Cardiac septum (tissue), 1 donor: Measurements from ENCODE around the gene MYOCOS. TPM values are rescaled to one million over a fixed set of nuclear protein-coding genes. Genes with fewer than 3 reads are reported as not detected.
"Not testable (repeated sequence)": the region's sequence is repeated elsewhere in the genome, so short reads cannot be mapped to it uniquely, and the experiment has no call there.

Experiments
- DNase-seq: peaks from one replicate; pipeline ENCODE4 v3.0.0-alpha.2; 2020; ENCODE audit warnings: low spot score
- intact Hi-C: fragments of 100-400 bp; cut with DNase I; formaldehyde crosslinking; loops from one replicate; pipeline ENCODE4 v1.14.0; 2022
- long read RNA-seq: library from polyadenylated mRNA; unstranded; transcript quantifications from one replicate; pipeline ENCODE4 v2.0.0, GENCODE V29; 2021
- total RNA-seq: library from RNA; stranded (reverse); fragmentation: NEBNext Ultra II Directional; extraction: Animal tissue kit (Norgen Biotek cat#: 25700); gene quantifications from one replicate; pipeline ENCODE4 v1.2.1, GENCODE V29; 2021
- donor health status: DM: no; HTN: no; CAD: no.

MYOCOS gene, protein sequence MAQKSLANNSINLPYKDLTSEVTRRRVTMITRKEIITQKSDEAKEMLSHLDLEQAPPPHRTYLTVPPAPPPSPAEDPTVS
- total RNA-seq: not detected
- long read RNA-seq: 0 reads

DNA sequence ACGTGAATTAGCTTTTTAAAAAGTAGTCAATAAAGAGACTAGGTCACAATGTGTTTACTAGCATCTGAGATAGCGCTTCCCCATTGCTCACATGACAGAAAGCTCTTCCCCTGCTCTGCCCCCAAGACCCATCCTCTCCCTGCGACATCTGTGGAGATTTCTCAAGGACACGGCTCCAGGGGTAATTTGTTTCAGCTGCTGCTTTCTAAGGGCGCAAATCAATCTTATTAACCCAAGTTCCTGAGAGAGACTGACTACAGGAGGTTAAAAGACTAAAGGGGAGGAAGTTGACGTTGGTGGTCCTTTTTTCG is at the start of gene MYOCOS:
Gene MYOCOS (plus strand): TSS at position 92 of the 311 bp plus-strand sequence. CDS start 1,641 bp downstream, outside the sequence.
- intact Hi-C loops: no loop called here
- DNase-seq: no peak

DNA sequence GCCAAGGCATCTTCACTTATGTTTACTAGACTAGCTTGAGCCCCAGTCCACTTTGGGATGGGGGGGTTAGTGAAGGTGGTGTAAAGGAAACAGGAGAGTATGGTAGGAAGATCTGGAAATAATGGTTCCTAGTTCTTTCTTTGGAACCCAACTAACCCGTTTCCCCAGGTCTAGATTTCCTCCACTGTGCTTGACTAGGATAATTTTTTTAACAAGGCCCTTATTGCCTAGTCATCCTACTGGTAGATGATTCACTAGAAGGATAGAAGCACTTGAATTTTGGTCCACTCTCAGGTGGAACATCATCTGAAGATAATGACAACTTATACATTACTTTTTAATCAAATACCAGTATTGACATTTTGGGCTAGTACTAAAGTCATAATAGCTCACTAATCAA is 45.9 kb upstream of the MYOCOS start:
- no peak for DNase-seq
- intact Hi-C loops: no loop called here

DNA sequence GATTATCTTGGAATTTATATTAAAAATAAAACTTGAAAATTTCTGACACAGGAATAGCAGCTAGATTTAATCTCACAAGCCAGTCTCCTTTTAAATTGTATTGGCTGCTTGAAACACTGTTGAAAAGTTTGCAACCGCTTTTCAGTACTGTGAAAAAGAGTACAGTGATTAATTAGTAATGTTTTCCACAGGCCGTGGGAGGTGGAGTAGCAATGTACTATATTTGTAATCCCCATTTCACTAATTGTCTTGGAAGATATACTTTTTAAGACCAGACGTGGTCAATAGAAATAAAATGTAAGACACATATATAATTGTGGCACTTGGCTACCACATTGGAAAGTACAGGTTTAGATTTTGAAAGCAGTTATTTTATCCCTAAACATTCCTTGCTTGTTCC is 40.8 kb upstream of the MYOCOS start:
- DNase-seq: no peak
- intact Hi-C loops: no loop called here

DNA sequence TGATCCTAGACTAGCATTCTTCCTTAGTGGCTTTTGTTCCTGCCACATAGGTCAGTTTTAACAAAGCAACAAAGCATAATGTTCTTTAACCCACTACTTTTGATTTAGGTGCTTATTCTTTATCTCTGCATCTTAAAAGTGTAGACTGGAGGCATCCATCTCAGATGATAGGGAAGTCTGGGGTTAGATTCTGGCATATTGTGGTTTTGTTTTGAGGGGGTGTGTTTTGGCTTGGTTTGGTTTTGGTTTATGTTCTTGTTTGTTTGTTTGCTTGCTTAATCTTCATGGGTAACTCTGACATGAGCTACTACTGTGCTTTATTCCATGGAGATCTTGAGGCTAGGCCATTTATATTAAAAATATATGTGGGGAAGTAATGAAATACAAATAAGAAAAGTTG is 40.3 kb upstream of the MYOCOS start:
- intact Hi-C loops: no loop called here

DNA sequence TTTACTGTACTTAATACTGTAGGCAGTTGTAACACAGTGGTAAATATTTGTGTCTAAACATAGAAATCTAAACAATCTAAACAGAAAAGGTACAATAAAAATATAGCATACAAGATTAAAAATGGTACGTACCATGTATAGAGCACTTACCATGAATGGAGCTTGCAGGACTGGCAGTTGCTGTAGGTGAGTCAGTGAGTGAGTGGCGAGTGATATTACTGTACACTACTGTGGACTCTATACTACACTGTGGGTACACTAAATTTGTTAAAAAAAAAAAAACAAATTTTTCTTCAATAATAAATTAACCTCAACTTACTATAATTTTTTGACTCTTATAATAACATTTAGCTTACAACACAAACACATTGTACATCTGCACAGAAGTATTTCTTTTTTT is 39.5 kb upstream of the MYOCOS start:
- intact Hi-C loops: no loop called here
- no peak for DNase-seq

More for the DNA sequence above, 40.3 kb upstream of the MYOCOS start:
- DNase-seq: no peak

DNA sequence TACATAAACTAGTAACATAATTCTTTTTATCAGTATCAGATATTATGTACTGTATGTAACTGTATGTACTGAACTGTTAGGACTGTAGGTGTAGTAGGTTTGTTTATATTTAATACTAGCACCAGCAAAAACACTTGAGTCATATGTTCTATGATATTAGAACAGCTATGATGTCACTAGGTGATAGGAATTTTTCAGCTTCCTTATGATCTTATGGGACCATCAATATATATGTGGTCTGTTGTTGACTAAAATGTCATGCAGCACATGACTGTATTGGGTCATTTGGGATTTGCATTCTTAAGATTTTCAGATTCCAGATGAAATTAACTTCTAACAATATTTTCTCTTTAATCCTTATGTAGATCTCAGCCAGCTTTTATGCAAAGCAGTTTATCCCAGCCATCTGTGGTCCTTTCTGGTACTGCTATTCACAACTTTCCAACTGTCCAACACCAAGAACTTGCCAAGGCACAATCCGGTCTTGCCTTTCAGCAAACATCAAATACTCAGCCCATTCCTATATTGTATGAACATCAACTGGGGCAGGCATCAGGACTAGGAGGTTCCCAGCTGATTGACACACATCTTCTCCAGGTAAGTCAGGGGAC is 38.3 kb upstream of the MYOCOS start:
- no peak for DNase-seq
- intact Hi-C loops: no loop called here

DNA sequence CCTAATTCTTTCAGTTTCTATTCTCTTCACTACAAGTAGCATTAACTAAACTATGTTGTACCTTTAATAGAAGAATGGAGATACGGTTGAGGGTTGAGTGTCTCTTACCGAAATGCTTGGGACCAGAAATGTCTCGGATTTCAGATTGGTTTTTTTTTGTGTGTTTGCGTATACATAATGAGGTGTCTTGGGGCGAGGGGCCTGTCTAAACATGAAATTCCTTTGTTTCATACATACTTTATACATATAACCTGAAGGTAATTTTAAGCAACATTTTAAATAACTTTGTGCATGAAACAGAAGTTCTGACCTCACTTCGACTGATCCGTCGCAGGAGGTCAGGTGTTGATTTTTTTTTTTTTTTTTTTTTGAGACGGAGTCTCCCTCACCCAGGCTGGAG is 36.3 kb upstream of the MYOCOS start:
- intact Hi-C loops: no loop called here
- DNase-seq: no peak

DNA sequence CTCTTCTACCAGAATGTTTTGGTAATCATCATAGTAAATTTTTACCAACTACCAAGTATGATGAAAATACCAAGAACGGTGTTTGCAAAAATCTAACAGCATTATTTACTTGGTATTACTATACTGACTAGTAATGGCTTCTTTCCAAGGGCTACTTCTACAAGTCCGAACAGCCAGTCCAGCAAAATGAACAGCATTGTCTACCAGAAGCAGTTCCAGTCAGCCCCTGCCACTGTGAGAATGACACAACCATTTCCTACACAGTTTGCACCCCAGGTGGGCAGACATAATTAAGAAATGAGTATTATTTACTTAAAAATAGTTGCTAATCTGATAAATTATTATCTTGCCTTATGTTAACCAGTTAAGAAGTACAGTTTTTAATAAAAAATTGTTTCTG is 33.8 kb upstream of the MYOCOS start:
- DNase-seq: no peak
- intact Hi-C loops: no loop called here

DNA sequence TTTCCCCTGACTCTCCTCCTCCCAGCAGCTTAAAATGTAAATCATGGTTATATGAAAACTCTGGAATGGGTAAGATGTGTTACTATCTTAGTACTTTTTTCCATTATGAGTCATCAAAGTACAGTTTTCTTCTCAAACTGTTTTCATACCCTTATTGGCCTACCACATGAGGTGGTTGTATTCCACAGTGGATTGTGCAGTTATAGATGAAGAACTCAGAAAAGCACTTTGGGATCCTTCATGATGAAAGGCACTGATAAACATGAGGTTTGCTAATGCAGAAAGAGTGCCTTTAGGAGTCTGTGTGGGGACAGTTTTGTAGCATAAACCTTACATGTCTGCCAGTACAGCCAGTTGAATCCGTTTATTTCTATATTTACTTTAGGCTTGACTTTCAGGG is 32.0 kb upstream of the MYOCOS start:
- DNase-seq: no peak
- intact Hi-C loops: no loop called here

DNA sequence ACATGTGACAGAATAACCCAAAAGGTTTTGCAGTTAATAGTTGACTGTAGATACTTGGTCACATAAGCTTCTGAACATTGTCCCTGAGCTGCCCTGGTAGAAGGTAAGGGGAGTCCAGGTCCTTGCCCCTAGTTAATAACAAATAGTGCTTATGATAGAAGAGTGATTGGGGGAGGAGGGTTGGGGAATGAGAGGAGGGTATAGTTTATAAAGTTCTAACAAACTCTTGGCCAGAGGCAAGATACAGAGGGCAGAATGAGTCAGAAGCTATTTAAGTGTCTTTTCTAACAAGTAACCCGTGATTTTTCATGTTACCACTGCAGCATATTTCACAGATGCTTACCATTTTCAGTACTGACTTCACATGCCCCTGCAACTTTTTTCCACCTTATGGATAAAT is 26.7 kb upstream of the MYOCOS start:
- no peak for DNase-seq
- intact Hi-C loops: no loop called here

DNA sequence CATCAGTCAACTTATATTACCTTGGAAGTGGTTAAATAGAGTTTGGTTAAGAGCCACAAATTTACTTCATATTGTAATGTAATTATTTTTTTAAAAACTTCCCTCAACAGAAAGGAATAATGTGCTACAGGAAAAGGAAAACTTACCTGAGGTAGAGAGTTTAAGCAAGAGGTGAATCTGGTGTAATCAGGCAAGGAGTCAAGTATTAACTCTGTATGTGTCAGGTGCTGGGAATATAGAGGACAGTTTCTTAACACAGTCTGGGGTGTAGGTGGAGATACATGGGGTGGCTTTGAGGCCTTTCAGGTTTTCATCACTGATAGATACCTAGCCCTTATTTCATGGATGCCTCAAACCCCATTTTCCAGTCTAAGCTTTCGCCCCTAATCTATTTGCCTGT is 25.9 kb upstream of the MYOCOS start:
- no peak for DNase-seq
- intact Hi-C loops: no loop called here

DNA sequence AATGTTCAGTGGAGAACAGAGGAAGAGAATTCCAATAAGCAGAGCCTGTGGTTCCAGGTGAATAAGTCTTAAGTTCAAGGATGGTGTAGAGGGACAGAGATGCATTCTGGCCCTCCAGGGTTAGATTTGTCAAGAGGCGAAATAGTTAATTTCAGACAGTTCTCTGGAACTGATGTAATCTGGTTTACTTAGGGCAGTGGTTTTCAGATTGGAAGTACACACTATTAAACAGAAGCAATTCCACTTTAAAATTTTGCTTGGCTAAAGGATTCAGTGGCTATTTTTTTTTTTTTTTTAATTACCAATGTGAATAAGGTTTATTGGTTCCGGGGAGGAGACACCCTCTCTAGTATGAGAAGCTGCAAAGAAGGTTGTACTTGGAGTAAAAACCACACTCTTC is 25.3 kb upstream of the MYOCOS start:
- intact Hi-C loops: no loop called here
- no peak for DNase-seq

DNA sequence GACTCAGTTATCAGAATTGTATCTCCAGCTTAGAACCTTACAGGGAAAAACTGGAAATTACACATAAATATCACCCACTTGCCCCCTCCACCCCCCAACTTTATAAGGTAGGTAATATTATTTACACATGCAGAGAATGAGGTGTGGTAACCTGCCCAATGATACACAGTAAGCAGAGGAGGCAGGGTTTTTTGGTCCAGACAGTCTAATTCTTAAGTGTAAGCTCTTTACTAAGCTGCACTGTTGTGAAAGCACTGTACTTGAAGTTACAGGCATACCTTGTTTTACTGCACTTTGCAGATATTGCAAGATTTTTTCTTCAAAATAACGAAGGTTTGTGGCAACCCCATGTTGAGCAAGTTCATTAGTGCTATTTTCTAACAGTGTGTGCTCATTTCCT is 24.8 kb upstream of the MYOCOS start:
- intact Hi-C loops: no loop called here
- DNase-seq: no peak

DNA sequence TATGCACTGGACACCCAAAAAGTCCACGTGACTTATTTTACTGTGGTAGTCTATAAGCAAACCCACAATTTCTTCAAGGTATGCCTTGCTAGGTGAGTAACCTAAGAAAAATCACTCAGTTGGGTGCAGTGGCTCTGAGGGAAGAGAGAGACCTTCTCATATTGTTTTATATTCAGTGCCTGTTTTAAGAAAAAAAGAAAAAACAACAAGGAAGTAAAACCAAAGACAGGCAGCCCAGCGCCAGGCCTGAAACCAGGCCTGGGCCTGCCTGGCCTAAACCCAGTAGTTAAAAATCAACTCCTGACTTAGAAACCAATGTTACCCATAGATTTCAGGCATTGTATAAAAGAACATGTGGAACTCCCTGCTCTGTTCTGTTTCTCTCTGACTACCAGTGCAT is 21.7 kb upstream of the MYOCOS start:
- intact Hi-C loops, DNase-seq: not testable (repeated sequence)

DNA sequence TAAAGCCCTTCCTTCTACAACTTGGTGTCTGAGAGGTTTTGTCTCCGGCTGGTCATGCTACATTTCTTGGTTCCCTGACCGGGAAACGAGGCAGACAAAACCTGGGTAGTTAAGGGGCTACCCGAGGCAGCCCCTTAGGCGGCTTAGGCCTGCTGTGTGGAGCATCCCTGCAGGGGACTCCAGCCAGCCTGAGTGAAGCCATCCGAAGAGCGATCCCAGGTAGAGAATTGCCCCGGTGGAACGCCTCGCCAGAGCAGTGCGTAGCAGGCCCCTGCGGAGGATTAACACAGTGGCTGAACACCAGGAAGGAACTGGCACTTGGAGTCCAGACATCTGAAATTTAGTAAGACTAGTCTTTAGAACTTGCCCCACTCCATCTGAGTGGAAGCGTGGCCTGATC is 21.2 kb upstream of the MYOCOS start:
- DNase-seq: no peak
- intact Hi-C loops: no loop called here

DNA sequence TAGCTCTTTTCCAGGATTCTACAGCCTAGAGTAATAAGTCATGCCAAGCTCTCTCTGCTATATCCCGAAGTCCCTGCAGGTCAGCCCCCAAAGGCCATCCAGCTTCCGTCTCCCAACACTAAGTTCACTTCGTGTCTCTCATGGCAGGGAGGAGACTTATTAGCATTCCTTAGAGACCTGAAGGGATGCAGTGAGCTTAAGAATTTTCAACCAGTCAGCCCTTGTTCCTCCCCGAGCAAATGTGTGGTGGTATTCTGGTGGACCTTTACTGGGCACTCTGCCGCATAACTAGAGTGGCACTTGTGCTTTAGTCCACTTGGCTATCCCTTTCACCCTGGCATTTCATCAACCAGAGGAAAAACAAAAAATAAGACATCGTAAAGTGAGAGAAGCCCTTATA is 19.0 kb upstream of the MYOCOS start:
- intact Hi-C loops, DNase-seq: not testable (repeated sequence)

DNA sequence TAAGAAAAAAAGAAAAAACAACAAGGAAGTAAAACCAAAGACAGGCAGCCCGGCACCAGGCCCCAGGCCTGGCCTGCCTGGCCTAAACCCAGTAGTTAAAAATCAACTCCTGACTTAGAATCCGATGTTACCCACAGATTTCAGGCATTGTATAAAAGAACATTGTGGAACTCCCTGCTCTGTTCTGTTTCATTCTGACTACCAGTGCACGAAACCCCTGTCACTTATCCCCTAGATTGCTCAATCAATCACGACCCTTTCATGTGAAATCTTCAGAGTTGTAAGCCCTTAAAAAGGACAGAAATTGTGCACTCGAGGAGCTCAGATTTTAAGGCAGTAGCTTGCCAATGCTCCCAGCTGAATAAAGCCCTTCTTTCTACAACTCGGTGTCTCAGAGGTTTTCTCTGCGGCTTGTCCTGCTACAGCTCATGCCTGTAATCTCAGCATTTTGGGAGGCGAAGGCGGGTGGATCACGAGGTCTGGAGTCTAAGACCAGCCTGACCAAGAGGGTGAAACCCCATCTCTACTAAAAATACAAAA is 15.6 kb upstream of the MYOCOS start:
- intact Hi-C loops: no loop called here
- no peak for DNase-seq

DNA sequence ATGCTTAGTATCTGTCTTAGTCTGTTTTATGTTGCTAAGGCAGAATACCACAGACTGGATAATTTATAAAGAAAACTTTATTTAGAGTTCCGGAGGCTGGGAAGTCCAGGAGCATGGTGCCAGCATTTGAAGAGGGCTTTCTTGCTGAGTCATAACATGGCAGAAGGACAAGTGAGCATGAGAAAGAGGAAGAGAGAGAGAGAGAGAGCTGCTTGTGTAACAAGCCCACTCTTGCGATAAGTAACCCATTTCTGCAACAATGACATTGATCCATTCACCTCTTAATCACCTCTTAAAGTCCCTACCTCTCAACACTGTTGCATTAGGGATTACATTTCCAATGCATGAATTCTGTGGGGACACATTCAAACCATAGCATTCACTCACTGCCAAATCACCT is 11.7 kb upstream of the MYOCOS start:
- intact Hi-C loops: no loop called here
- no peak for DNase-seq

DNA sequence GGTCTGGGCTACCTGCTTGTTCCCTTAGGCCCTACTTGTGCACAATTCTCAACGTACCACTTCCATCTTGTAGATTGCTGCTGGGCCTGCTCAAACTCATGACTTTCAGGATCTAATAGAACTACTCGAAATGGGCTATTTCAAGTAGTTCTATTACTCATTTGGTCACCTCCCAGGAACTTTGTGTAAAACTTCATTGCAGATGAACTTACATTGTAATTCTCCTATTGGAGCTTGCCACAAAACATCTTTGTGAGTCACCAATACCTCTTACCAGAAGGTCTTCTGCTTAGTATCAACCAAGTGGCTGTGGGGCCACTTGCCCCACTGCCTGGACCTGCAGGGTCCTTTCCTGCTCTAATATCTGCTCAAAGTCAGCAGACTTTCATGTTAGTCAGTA is 10.7 kb upstream of the MYOCOS start:
- intact Hi-C loops: no loop called here
- DNase-seq: no peak

DNA sequence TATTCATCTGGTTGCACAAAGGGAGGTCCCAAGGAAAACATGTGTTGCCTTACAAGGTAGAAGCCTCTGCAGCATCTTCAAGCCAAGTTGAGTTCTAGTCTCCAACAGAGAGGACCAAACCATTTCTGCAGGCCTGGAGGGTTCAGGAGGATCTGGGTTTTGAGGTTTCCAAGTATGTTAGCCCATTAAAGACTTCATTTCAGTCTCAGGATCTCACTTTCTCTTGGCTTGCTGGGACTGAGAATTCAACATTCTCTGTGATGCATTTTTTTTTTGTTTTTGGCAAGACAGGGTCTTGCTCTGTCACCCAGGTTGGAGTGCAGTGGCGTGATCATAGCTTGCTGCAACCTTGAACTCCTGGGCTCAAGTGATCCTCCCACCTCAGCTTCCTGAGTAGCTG is 8.8 kb upstream of the MYOCOS start:
- no peak for DNase-seq
- intact Hi-C loops: no loop called here

DNA sequence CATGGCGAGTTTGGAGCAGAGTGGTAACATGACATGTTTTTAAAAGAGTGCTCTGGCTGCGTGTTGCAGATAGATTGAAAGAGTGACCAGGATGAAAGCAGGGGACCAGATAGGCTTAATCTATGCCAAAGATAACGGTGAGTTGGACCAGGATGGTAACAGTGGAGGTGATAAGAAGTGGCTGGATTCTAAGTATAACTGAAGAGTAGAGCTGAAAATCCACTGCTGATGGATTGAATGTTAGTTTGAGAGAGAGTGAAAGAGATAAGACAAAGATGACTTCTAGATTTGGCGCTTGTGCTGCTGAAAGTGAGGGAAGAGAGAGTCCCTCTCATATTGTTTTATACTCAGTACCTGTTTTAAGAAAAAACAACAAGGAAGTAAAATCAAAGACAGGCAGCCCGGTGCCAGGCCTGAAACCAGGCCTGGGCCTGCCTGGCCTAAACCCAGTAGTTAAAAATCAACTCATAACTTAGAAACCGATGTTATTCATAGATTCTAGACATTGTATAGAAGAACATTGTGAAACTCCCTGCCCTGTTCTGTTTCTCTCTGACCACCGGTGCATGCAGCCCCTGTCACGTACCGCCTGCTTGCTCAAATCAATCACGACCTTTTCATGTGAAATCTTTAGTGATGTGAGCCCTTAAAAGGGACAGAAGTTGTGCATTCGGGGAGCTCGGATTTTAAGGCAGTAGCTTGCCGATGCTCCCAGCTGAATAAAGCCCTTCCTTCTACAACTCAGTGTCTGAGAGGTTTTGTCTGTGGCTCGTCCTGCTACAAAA is 6.7 kb upstream of the MYOCOS start:
- intact Hi-C loops, DNase-seq: not testable (repeated sequence)
